ENCODE measurements around the gene ATP6V1B1. TPM values are rescaled to one million over a fixed set of nuclear protein-coding genes. Genes with fewer than 3 reads are reported as not detected.

ATP6V1B1 gene
- total and polyA plus RNA-seq, 4 donors = not detected

DNA sequence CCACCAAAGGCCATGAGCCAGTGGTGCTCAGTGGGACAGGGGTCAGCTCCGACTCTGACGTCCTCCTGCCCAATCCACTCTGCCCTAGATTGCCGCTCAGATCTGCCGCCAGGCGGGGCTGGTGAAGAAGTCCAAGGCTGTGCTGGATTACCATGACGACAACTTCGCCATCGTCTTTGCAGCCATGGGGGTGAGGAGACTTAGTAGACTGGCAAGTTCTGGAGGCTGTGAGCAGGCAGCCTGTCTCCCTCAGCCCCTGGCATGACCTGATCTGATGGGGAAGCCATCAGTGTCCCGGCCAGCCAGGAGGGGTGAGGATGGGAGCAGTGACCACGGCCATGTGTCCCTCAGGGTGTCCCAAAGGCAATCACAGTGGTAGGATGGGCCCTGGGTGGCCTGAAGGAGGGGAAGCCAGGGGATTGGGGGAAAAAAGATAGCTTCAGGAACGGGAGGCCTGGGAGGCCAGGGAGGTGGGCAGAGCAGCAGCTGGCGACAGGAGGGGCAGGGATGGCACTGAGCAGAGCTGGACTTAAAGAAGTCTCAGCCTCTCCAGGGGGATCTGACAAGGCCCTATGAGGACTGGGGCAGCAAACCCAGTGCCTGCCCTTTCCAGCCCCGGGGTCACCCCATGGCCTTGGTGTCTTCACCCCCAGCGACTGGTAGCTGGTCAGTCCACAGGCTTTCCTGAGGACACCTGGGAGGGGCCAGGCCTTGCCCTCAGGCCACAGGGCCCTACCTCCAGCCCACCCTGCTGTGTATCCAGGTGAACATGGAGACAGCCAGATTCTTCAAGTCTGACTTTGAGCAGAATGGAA, 25.3 kb downstream of the ATP6V1B1 start:
- no peak overlapping the region for H3K9ac ChIP-seq (ENCODE audit: low read depth in 1 of 2, low read length in 2 of 2)
- H3K36me3 ChIP-seq (ENCODE audit: control insufficient read depth in 4 of 4, insufficient read depth in 3 of 4, low read depth in 1 of 4, low read length in 3 of 4) = no peaks in the 10 kb centered on the region
- H3K4me1 ChIP-seq (ENCODE audit: control insufficient read depth in 4 of 4, insufficient read depth in 4 of 4, low read length in 3 of 4) = peaks cover 0 to 8% (median 5%) of the 10 kb centered on the region in 4 donors
- WGBS = 73% methylated on average over 14 of the region's 14 CpGs
- peaks cover 3 to 11% (median 7%) of the 10 kb centered on the region in 4 donors for H3K27me3 ChIP-seq (ENCODE audit: control insufficient read depth in 4 of 4, insufficient read depth in 4 of 4, low read length in 3 of 4)
- no peak for TF ChIP-seq CTCF (IDR thresholded peaks at IDR 0.05; ENCODE audit: low read depth, low read length, missing input control)
- no peak for TF ChIP-seq NR2F2 (IDR thresholded peaks at IDR 0.05)
- no peak for TF ChIP-seq MAX (IDR thresholded peaks at IDR 0.05)
- no peak for TF ChIP-seq RXRA (IDR thresholded peaks at IDR 0.05)
- TF ChIP-seq GABPA (IDR thresholded peaks at IDR 0.05 in 1 of 2, conservative IDR thresholded peaks at IDR 0.05 in 1 of 2) = no peak
- H3K4me3 ChIP-seq (ENCODE audit: low read depth in 1 of 3, low read length in 3 of 3) = no peak overlapping the region
- DNase-seq (ENCODE audit: low spot score) = peak; percentile 33
- no peak overlapping the region for H3K27ac ChIP-seq (ENCODE audit: low read depth in 1 of 2, low read length in 2 of 2)
- H3K9me3 ChIP-seq (ENCODE audit: control insufficient read depth in 4 of 4, low read length in 3 of 4) = no peaks in the 10 kb centered on the region

DNA sequence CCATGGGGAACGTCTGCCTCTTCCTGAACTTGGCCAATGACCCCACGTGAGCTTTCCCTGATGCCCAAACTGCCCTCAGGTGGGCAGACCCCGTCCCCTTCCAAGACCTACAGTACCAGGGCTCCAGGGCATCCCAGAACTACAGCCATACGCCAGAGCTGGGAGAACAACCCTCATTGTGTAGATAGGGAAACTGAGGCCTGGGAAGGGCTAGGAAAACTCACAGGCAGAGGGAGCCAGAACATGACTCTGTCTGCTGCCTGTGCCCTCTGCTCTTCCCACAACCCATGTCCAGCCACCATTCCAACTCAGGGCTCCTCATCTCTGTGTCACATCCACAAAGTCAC, 25.9 kb downstream of the ATP6V1B1 start:
- Histone ChIP-seq H3K9ac (ENCODE audit: low read depth in 1 of 2, low read length in 2 of 2) (no peak overlapping the region), H3K27me3 (ENCODE audit: control insufficient read depth in 4 of 4, insufficient read depth in 4 of 4, low read length in 3 of 4) (peaks cover 3 to 11% (median 7%) of the 10 kb centered on the region in 4 donors), H3K36me3 (ENCODE audit: control insufficient read depth in 4 of 4, insufficient read depth in 3 of 4, low read depth in 1 of 4, low read length in 3 of 4) (no peaks in the 10 kb centered on the region), H3K27ac (ENCODE audit: low read depth in 1 of 2, low read length in 2 of 2) (no peak overlapping the region), H3K9me3 (ENCODE audit: control insufficient read depth in 4 of 4, low read length in 3 of 4) (no peaks in the 10 kb centered on the region), H3K4me1 (ENCODE audit: control insufficient read depth in 4 of 4, insufficient read depth in 4 of 4, low read length in 3 of 4) (peaks cover 0 to 8% (median 5%) of the 10 kb centered on the region in 4 donors), H3K4me3 (ENCODE audit: low read depth in 1 of 3, low read length in 3 of 3) (no peak overlapping the region)
- DNase-seq (ENCODE audit: low spot score) = no peak
- TF ChIP-seq RXRA (IDR thresholded peaks at IDR 0.05) (no peak), MAX (IDR thresholded peaks at IDR 0.05) (no peak), FOXA2 (IDR thresholded peaks at IDR 0.05) (no peak)
- 71% methylated on average over 4 of the region's 4 CpGs for WGBS

DNA sequence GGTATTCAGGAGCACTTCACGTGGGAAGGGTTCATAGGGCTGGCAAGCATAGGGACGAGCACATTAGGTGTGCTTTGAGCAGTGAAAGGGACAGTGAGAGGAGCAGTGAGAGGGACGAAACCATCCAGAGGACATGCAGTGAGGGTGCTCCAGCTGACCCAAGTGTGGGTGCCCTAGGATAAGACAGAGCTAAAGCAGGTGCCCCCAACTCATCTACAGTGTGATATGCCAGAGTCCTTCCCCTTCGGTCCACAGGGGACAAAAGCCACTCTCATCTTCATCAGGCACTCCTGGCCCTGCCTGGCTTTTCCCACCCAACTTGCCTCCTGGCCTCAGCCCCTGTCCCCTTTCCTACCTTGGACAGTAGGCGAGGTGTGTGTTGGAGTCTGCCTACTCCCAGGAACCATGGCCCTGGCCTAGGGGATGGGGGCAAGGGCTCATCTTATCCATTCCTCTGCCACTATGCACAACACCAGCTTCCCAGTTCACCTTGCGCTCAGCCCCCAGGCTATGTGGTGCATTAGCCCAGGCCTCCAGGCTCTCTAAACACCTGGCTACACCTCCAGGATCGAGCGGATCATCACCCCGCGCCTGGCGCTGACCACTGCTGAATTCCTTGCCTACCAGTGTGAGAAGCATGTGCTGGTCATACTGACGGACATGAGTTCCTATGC, 26.6 kb downstream of the ATP6V1B1 start:
- no peak for TF ChIP-seq HNF4A (conservative IDR thresholded peaks at IDR 0.05)
- no peak for TF ChIP-seq RXRA (IDR thresholded peaks at IDR 0.05)
- TF ChIP-seq YY1 (IDR thresholded peaks at IDR 0.05) = no peak
- TF ChIP-seq CTCF (IDR thresholded peaks at IDR 0.05; ENCODE audit: low read depth, low read length, missing input control) = no peak
- no peak for TF ChIP-seq MAX (IDR thresholded peaks at IDR 0.05)

More for the DNA sequence above, 26.6 kb downstream of the ATP6V1B1 start:
- peaks cover 0 to 8% (median 5%) of the 10 kb centered on the region in 4 donors for H3K4me1 ChIP-seq (ENCODE audit: control insufficient read depth in 4 of 4, insufficient read depth in 4 of 4, low read length in 3 of 4)
- H3K4me3 ChIP-seq (ENCODE audit: low read depth in 1 of 3, low read length in 3 of 3) = no peak overlapping the region
- no peak for DNase-seq (ENCODE audit: low spot score)
- peaks cover 3 to 11% (median 7%) of the 10 kb centered on the region in 4 donors for H3K27me3 ChIP-seq (ENCODE audit: control insufficient read depth in 4 of 4, insufficient read depth in 4 of 4, low read length in 3 of 4)
- H3K9me3 ChIP-seq (ENCODE audit: control insufficient read depth in 4 of 4, low read length in 3 of 4) = no peaks in the 10 kb centered on the region
- H3K27ac ChIP-seq (ENCODE audit: low read depth in 1 of 2, low read length in 2 of 2) = no peak overlapping the region
- H3K9ac ChIP-seq (ENCODE audit: low read depth in 1 of 2, low read length in 2 of 2) = no peak overlapping the region
- no peaks in the 10 kb centered on the region for H3K36me3 ChIP-seq (ENCODE audit: control insufficient read depth in 4 of 4, insufficient read depth in 3 of 4, low read depth in 1 of 4, low read length in 3 of 4)
- WGBS = 76% methylated on average over 12 of the region's 12 CpGs

All from liver (tissue), 9 donors.